ENCODE results near the gene GGCX.
"Not testable (repeated sequence)": the region's sequence is repeated elsewhere in the genome, so short reads cannot be mapped to it uniquely, and the experiment has no call there.

The GGCX gene

GRCh38 chr2:85560812-85561279, 447 bp downstream of the GGCX start:
- no peak for DNase-seq

GRCh38 chr2:85560403-85560726, 928 bp downstream of the GGCX start:
- DNase-seq, result not testable (repeated sequence)

- no peak for DNase-seq
These were observed 3.1 kb downstream of the GGCX start for GRCh38 chr2:85558160-85558559.

DNA sequence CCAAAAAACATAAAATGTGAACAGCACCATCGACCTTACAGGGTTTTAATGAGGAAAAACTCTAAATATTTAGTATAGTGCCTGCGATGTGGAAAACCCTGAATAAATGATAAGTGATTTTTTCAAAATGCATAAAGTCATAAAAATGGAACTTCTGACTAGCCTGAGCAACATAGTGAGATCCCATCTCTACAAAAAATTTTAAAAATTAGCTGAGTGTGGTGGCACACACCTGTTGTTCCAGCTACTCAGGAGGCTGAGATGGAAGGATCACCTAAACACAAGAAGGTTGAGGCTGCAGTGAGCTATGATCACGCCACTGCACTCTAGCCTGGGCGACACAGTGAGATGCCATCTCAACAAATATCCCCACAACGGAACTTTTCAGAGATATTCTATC, 4.2 kb downstream of the GGCX start:
- no peak for DNase-seq

- DNase-seq, result no peak
These were observed 6.2 kb downstream of the GGCX start for GRCh38 chr2:85554980-85555612.

DNA sequence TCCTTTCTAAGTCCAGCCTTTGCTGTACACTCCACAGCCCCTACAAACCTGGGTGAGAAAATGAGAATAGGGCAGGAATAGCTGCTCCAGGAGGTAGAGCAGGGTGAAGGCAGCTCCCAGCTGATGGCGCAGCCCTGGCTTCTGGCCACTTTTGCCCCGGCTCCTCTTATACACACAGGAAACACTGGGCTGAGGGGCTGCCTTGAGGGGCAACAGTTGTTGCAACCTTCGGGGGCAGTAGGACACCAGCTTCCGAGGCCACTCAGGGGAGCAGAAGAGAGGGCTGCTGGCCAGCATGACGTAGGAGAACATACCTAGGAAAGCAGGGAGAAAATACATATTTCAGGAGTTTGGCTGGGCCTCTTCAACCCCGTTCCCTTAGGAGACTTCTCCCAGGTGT, 8.1 kb downstream of the GGCX start:
- no peak for DNase-seq

DNA sequence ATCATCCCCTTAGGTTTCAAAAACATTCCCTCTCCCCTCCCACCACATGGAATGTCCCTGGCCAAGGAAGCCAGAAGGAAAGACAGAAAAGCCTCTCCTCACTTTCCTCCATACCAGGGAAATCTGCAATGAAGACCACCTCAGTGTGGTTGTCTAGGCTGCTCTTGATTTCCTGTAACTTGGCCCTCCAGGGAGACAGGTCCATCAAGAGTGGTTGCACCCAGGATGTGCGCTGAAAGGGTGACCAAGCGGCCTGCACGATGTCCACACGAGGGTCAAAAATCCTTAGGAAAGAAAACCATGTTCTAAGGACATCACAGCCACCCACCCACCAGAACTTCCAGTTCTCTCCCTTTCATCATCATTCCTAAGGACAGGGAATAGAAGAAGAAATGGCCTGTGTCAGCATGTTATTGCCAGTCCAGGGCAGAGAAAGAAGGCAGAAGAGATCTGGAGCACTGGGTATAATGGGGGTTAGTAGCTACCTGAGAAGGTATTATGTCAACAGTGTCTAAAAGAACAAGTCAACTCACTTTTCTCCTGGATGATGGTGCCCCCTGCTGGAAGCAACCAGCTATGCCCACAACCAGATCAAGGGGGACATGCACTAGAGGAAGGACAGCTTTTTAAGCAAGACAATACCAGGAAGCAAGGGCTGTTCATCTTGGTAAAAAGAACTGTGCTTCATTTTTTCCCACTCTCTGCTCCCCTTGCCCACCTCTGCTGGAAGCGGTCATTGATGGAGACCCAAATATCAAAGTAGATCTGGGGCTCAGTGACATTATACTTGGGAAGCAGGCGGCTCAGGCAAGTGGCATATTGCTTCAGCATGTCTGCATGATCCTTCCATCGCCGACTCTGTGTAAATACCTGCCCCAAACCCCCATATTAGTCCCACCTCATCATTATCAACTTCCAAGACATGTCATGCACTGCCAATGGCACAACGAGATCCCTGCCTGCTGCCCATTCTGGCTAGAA, 9.3 kb downstream of the GGCX start:
- peak; percentile 85 for DNase-seq

DNA sequence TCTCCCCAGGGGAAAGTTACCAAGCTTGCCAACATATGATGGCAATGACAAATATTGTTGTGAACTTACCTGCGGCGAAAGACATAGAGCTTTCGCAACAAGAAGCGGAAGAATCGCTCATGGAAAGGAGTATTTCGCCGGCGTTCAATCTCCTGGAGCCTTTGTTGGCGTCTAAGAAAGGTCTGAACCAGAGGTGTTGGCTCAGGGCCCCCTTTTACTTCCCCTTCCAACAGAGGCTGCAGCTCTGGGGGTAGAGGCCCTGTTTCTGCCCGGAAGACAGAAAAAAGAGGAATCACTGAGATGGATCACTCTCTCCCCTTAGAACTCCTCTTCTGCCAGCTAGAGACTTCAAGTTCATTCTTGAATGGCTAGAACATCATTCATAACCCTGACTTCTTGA, 10.8 kb downstream of the GGCX start:
- no peak for DNase-seq

GRCh38 chr2:85549826-85550225, 11.5 kb downstream of the GGCX start:
- no peak for DNase-seq

- DNase-seq, result no peak
These were observed 12.2 kb downstream of the GGCX start for GRCh38 chr2:85549095-85549494.

GRCh38 chr2:85548608-85548900, 12.7 kb downstream of the GGCX start:
- no peak for DNase-seq

DNA sequence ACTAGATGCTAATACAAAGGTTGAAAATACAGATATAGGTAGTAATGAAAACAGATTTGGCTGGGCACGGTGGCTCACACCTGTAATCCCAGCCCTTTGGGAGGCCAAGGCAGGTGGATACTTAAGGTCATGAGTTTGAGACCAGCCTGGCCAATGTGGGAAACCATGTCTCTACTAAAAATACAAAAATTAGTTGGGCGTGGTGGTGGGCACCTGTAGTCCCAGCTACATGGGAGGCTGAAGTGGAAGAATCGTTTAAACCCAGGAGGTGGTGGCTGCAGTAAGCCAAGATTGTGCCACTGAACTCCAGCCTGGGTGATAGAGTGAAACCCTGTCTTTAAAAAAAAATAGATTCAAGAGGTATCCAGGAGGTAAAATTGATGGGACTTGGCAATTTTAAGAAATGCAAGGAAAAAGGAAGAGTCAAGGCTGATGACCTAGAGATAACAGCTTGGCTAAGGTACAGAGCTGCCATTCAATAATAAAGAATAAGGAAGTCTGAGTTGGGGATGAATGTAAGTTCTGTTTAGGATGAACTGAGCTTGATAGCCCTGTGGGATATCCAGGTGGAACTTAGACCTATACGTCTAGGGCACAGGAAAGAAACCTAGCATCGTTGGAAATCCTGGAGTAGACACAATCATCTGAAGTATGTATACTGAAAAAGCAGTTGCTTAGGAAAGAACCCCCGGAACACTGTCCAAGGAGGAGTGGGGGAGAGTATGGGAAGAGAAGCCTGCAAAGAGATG, 13.3 kb downstream of the GGCX start:
- DNase-seq, result no peak

DNA sequence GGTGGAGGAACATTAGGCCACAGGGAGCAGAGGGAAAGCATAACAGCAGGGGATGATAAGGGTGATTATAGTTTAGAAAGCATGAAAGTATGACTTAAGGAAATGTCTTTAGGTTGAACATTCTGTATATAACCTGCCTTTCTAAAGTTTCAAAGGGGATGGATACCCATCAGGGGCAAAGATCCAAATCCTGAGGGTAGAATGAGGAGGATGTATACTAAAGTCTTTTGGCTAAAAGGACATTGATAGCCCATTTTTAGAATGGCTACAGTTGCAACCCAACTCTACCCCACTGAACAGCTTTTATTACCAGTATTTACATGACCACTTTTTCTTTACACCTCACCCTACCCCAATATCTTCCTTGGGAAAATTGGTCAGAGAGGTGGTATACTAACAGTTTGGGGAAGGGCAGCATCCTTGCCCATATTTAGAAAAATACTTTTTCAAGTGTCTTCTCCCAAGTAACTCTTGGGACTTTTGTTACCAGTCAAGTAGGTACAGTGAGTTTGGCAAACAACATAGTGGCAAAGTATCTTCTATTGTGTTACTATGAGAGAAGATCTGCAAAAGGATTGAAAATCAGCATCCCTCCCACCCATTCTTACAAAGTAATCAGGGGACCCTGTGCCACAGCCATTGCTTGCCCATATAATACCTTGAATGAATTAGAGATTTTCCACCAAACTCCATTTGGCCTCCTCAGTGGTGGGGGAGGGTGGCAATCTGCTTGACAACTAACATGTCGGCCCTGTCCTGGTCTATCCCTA, 14.0 kb downstream of the GGCX start:
- no peak for DNase-seq

DNA sequence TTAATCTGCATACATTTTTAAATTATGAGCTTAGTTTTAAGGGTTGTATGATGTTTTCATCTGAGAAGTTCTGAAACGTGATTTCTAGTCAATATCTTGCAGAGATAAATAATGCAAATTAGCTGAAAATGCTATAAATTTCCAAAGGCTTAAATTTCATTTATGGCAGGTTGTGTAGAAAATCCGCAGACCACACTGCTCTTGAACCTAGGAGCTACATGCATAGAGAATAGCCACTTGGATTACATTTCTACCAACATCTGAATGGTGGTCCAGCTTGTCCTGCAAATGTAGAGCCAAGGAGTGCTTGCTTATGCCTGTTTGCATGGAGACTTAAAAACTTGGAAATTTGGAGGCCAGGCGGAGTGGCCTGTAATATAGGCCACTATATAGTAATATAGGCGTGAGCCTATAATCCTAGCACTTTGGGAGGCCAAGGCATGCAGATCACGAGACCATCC, 15.5 kb downstream of the GGCX start:
- no peak for DNase-seq

GRCh38 chr2:85544915-85545779, 16.1 kb downstream of the GGCX start:
- DNase-seq, result not testable (repeated sequence)

DNA sequence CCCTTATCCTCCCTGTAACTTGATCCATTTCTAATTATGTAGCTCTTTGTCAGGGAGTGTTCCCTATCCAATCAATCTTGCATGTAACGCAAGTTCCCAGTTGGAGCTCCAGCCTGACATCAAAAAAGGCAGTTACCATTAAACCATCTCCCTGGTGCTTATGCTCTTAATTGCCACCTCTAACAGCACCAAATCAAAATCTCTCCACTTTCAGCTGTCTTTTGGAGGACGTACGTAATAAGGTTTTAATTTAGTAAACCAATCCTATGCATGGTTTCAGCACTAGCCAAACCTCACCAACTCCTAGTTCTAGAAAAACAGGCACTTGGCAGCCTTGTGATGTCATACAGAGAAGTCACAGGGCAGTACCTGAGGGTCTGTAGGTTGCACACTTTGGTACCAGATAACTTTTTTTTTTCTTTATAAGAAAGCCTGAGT, 17.0 kb downstream of the GGCX start:
- not testable (repeated sequence) for DNase-seq

DNA sequence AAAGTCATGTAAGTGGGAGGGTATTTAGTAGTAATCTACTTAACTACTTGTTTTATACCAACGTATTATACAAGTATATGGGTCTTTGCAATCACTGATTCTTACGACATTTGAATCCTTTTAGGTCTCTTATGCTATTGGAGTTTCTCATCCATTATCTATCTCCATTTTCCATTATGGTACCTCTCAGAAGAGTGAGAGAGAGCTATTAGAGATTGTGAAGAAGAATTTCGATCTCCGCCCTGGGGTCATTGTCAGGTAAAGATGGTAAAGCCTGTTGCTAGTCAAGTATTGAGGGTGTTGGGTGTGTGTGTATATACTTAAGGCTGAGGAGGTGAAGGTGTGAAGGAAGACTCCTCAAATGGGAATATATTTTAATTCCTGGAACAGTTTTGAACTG, 18.5 kb downstream of the GGCX start:
- no peak for DNase-seq

DNA sequence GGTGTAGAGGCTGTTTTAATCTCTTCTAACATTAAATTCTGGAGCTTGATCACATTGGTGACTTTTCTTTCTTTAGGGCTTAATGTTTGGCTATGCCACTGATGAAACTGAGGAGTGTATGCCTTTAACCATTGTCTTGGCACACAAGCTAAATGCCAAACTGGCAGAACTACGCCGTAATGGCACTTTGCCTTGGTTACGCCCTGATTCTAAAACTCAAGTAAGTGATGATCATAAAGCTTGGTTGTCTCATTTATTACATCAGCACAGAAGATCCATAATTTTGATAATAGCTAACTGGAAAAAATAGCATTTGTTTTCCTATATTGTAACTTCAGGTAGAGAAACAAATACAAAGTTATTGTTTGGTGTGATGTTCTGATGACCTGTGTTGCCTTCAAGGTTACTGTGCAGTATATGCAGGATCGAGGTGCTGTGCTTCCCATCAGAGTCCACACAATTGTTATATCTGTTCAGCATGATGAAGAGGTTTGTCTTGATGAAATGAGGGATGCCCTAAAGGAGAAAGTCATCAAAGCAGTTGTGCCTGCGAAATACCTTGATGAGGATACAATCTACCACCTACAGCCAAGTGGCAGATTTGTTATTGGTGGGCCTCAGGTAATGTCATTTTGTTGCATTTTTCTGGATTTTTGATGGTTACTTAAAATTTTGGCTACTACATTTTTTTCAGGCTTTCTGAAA, 19.4 kb downstream of the GGCX start:
- no peak for DNase-seq

DNA sequence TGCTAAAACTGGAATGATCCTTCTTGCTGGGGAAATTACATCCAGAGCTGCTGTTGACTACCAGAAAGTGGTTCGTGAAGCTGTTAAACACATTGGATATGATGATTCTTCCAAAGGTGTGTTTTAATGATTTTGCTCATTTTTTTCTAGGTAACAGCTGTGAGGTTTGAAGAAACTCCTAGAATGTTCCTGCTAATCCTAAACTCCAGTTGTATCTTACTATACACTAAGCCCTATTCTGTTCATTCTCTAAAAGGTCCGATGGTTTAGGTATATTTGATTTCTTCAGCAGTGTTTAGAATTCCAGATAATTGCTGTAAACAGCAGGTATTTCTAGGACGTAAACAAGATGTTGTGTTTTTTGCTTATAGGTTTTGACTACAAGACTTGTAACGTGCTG, 20.0 kb downstream of the GGCX start:
- no peak for DNase-seq

DNA sequence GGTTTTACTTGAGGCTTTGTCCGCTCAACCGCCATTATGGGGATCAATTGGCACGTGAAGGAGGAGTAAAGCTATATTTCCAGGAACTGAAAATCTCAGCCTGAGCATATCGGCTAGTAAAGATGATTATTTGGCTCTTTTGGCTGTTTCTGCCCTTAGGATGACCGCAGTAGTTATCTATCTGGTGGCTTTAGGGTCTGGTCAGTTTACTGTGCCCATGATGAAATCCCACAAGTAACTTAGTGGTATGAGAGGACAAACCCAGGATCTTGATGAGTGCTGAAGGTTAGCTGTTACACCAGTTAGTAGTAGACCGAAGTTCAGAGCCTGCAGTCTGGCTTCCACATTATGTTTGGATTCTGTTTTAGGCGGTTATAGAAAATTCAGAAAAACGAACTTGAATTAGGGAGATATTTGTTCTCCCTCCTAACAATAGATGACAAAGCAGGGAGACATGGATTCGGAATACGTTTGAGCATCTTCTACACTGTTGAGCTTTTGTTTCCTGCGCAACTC, 21.1 kb downstream of the GGCX start:
- DNase-seq, result no peak
